Hepatocyte (in vitro differentiated cells): Measurements from ENCODE around the gene AFTPH.

Experiments
- CTCF ChIP-seq: fragments of 200-600 bp; sonication (generic); IDR thresholded peaks from 2 replicates; pipeline ENCODE4 v1.5.1; 2016; ENCODE audit warnings: antibody characterized with exemption, mild to moderate bottlenecking; ENCODE audit not compliant: poor library complexity
- EZH2 ChIP-seq: fragments of 200-600 bp; sonication (generic); IDR thresholded peaks from 2 replicates; pipeline ENCODE4 v1.6.1; 2016; ENCODE audit warnings: antibody characterized with exemption, mild to moderate bottlenecking, borderline replicate concordance
- EZH2phosphoT487 ChIP-seq: fragments of 200-600 bp; sonication (generic); IDR thresholded peaks from one replicate; pipeline ENCODE4 v1.6.1; 2018; ENCODE audit warnings: antibody characterized with exemption, mild to moderate bottlenecking, low read depth, moderate library complexity; ENCODE audit not compliant: unreplicated experiment, severe bottlenecking

GRCh38 chr2:64506686-64507085 is 17.4 kb upstream of the AFTPH start:
- TF ChIP-seq CTCF (no peak), EZH2phosphoT487 (no peak), EZH2 (no peak)
